Coronary artery (tissue), 2 donors: ENCODE measurements around the gene DPP10.

ENCODE experiments used
- DNase-seq: peaks from one replicate; pipeline ENCODE4 v3.0.0-alpha.2; 2017; ENCODE audit warnings: low spot score
- H3K27ac ChIP-seq, 2 donors: fragments of 200-600 bp; sonication (generic); one replicate each; pipeline ENCODE4 v1.5.1; 2016 to 2019
- H3K4me3 ChIP-seq: fragments of 200-600 bp; sonication (generic); 2 replicates; pipeline ENCODE4 v1.5.1; 2016; ENCODE audit warnings: mild to moderate bottlenecking, moderate library complexity
- CTCF ChIP-seq: fragments of 200-600 bp; sonication (generic); IDR thresholded peaks from one replicate; pipeline ENCODE4 v1.5.1; 2019; ENCODE audit warnings: antibody characterized with exemption

The DPP10 gene

GRCh38 chr2:115610888-115611287, 1168.4 kb downstream of the DPP10 start:
- DNase-seq, result no peak
- no peak for TF ChIP-seq CTCF
- no peak overlapping the region for H3K4me3 ChIP-seq
- H3K27ac ChIP-seq, result no peak overlapping the region

- Histone ChIP-seq H3K27ac (no peak overlapping the region), H3K4me3 (no peak overlapping the region)
- no peak for DNase-seq
- TF ChIP-seq CTCF, result no peak
Measured at GRCh38 chr2:115624332-115624731, 1181.9 kb downstream of the DPP10 start.

GRCh38 chr2:115634578-115634977, 1192.1 kb downstream of the DPP10 start:
- Histone ChIP-seq H3K4me3 (no peak overlapping the region), H3K27ac (no peak overlapping the region)
- no peak for TF ChIP-seq CTCF
- DNase-seq, result no peak

- TF ChIP-seq CTCF, result no peak
- Histone ChIP-seq H3K4me3 (no peak overlapping the region), H3K27ac (no peak overlapping the region)
- no peak for DNase-seq
Measured at GRCh38 chr2:115635430-115635829, 1193.0 kb downstream of the DPP10 start.

- DNase-seq, result no peak
- no peak for TF ChIP-seq CTCF
- Histone ChIP-seq H3K27ac (no peak overlapping the region), H3K4me3 (no peak overlapping the region)
Measured at GRCh38 chr2:115649731-115650130, 1207.3 kb downstream of the DPP10 start.

GRCh38 chr2:115650827-115651226, 1208.4 kb downstream of the DPP10 start:
- no peak overlapping the region for H3K4me3 ChIP-seq
- TF ChIP-seq CTCF, result no peak
- no peak for DNase-seq
- no peak overlapping the region for H3K27ac ChIP-seq

- H3K4me3 ChIP-seq, result no peak overlapping the region
- no peak for TF ChIP-seq CTCF
- DNase-seq, result no peak
- H3K27ac ChIP-seq, result no peak overlapping the region
Measured at GRCh38 chr2:115652652-115653051, 1210.2 kb downstream of the DPP10 start.
